Hypothalamus (tissue), 51 donors: ENCODE measurements around the gene HLA-DPA1.

Experiments
- DNase-seq, 51 donors: peaks; one replicate each; lab custom pipeline; 2025; lab: John Stamatoyannopoulos, UW

The HLA-DPA1 gene

GRCh38 chr6:33019372-33019771 lies 54.1 kb downstream of the HLA-DPA1 start:
- DNase-seq = no peak

- DNase-seq = peak in 22 of 51 donors; percentile 11 to 57 (median 29)
Measured at GRCh38 chr6:33018904-33019303, 54.5 kb downstream of the HLA-DPA1 start.

- DNase-seq = no peak
Measured at GRCh38 chr6:33018418-33018817, 55.0 kb downstream of the HLA-DPA1 start.

GRCh38 chr6:33017694-33018353 lies 55.6 kb downstream of the HLA-DPA1 start:
- no peak for DNase-seq

- no peak for DNase-seq
Measured at GRCh38 chr6:33017018-33017417, 56.4 kb downstream of the HLA-DPA1 start.

GRCh38 chr6:33015798-33016197 lies 57.7 kb downstream of the HLA-DPA1 start:
- no peak for DNase-seq

GRCh38 chr6:33014841-33015634 lies 58.4 kb downstream of the HLA-DPA1 start:
- DNase-seq = peak in 13 of 51 donors; percentile 12 to 81 (median 30)
